GM23338 (cell line): ENCODE results near the gene PLCG2. TPM values are rescaled to one million over a fixed set of nuclear protein-coding genes. Genes with fewer than 3 reads are reported as not detected.

Experiments used
- ATAC-seq: fragments of 200-7000 bp; cut with Tn5 transposase; 3 replicates; pipeline ENCODE4 v1.9.1; 2020
- DNase-seq: peaks from one replicate; pipeline ENCODE4 v3.0.0-alpha.2; 2015; ENCODE audit warnings: low spot score
- H2AFZ ChIP-seq: fragments of 200-600 bp; sonication (generic); 2 replicates; pipeline ENCODE4 v1.8.0; 2016; ENCODE audit warnings: antibody characterized with exemption, mild to moderate bottlenecking, moderate library complexity
- H3F3A ChIP-seq: fragments of 200-600 bp; sonication (generic); replicated peaks from 2 replicates; pipeline ENCODE4 v1.8.0; 2017; ENCODE audit warnings: antibody characterized with exemption, mixed run types, low read depth
- H3K27ac ChIP-seq: fragments of 200-600 bp; sonication (generic); 2 replicates; pipeline ENCODE4 v1.6.1; 2016; ENCODE audit warnings: low read depth
- H3K27me3 ChIP-seq: fragments of 200-600 bp; sonication (generic); 2 replicates; pipeline ENCODE4 v1.8.0; 2016; ENCODE audit warnings: mild to moderate bottlenecking, mixed run types, moderate library complexity; ENCODE audit not compliant: insufficient read depth
- H3K36me3 ChIP-seq: fragments of 200-600 bp; sonication (generic); 2 replicates; pipeline ENCODE4 v1.8.0; 2016; ENCODE audit warnings: mild to moderate bottlenecking; ENCODE audit not compliant: insufficient read depth
- H3K4me1 ChIP-seq: fragments of 200-600 bp; sonication (generic); 2 replicates; pipeline ENCODE4 v1.8.0; 2016; ENCODE audit warnings: mild to moderate bottlenecking, moderate library complexity; ENCODE audit not compliant: insufficient read depth
- H3K4me2 ChIP-seq: fragments of 200-600 bp; sonication (generic); 2 replicates; pipeline ENCODE4 v1.7.1; 2017; ENCODE audit warnings: mixed run types
- H3K4me3 ChIP-seq: fragments of 200-600 bp; sonication (generic); 2 replicates; pipeline ENCODE4 v1.6.1; 2016; ENCODE audit warnings: mixed run types
- H3K79me2 ChIP-seq: fragments of 200-600 bp; sonication (generic); replicated peaks from 2 replicates; pipeline ENCODE4 v1.8.0; 2017; ENCODE audit warnings: mild to moderate bottlenecking; ENCODE audit not compliant: insufficient read depth
- H3K9me2 ChIP-seq: fragments of 200-600 bp; sonication (generic); 2 replicates; pipeline ENCODE4 v1.8.0; 2017; ENCODE audit not compliant: insufficient read depth
- H4K20me1 ChIP-seq: fragments of 200-600 bp; sonication (generic); replicated peaks from 2 replicates; pipeline ENCODE4 v1.8.0; 2017; ENCODE audit warnings: mild to moderate bottlenecking; ENCODE audit not compliant: insufficient read depth
- H3K27ac Mint-ChIP-seq: 2 replicates; pipeline ENCODE4 v1.8.0; 2020; ENCODE audit warnings: inconsistent platforms, mild to moderate bottlenecking, moderate library complexity, mixed read lengths
- H3K27me3 Mint-ChIP-seq: 3 replicates; pipeline ENCODE4 v1.8.0; 2022; ENCODE audit warnings: low read depth, mild to moderate bottlenecking, moderate library complexity, mixed read lengths, inconsistent platforms; ENCODE audit not compliant: insufficient read depth, poor library complexity
- H3K36me3 Mint-ChIP-seq: 3 replicates; pipeline ENCODE4 v1.8.0; 2021; ENCODE audit warnings: low read depth, mild to moderate bottlenecking, inconsistent platforms, moderate library complexity, mixed read lengths
- H3K4me1 Mint-ChIP-seq: 3 replicates; pipeline ENCODE4 v1.8.0; 2020; ENCODE audit warnings: mild to moderate bottlenecking, inconsistent platforms, mixed read lengths
- H3K4me3 Mint-ChIP-seq: 3 replicates; pipeline ENCODE4 v1.8.0; 2021; ENCODE audit warnings: moderate library complexity, mild to moderate bottlenecking, inconsistent platforms, mixed read lengths
- H3K9me3 Mint-ChIP-seq: 3 replicates; pipeline ENCODE4 v1.8.0; 2020; ENCODE audit warnings: moderate library complexity, mild to moderate bottlenecking, inconsistent platforms, mixed read lengths
- CREB1 ChIP-seq: fragments of 250-450 bp; sonication (Bioruptor Pico); IDR thresholded peaks from 2 replicates; pipeline ENCODE4 v1.5.0; 2020; ENCODE audit warnings: low read depth, mild to moderate bottlenecking, moderate library complexity
- EZH2 ChIP-seq: fragments of 200-600 bp; sonication (generic); IDR thresholded peaks from one replicate; pipeline ENCODE4 v1.8.0; 2017; ENCODE audit warnings: antibody characterized with exemption, mild to moderate bottlenecking, low read depth; ENCODE audit not compliant: unreplicated experiment
- EZH2phosphoT487 ChIP-seq: fragments of 200-600 bp; sonication (generic); IDR thresholded peaks from one replicate; pipeline ENCODE4 v1.8.1; 2018; ENCODE audit warnings: antibody characterized with exemption; ENCODE audit not compliant: unreplicated experiment
- JUNB ChIP-seq: IDR thresholded peaks from one replicate; pipeline ENCODE4 v1.6.1; 2016; ENCODE audit warnings: antibody characterized with exemption; ENCODE audit not compliant: unreplicated experiment
- NANOG ChIP-seq: IDR thresholded peaks from 2 replicates; pipeline ENCODE4 v1.6.1; 2016; ENCODE audit warnings: antibody characterized with exemption, borderline replicate concordance
- POLR2AphosphoS5 ChIP-seq: IDR thresholded peaks from 2 replicates; pipeline ENCODE4 v1.6.1; 2016; ENCODE audit warnings: antibody characterized with exemption, low read depth
- STAT1 ChIP-seq: IDR thresholded peaks from one replicate; pipeline ENCODE4 v1.6.1; 2016; ENCODE audit warnings: antibody characterized with exemption; ENCODE audit not compliant: unreplicated experiment
- ZNF114 ChIP-seq: fragments of 250-450 bp; sonication (Bioruptor Pico); IDR thresholded peaks from 2 replicates; pipeline ENCODE4 v1.5.0; 2020; ENCODE audit warnings: mild to moderate bottlenecking, moderate library complexity
- ZNF331 ChIP-seq: fragments of 250-450 bp; sonication (Bioruptor Pico); IDR thresholded peaks from 2 replicates; pipeline ENCODE4 v1.5.0; 2020; ENCODE audit warnings: low read depth, mild to moderate bottlenecking, moderate library complexity
- polyA plus RNA-seq: library from polyadenylated mRNA; unstranded; fragments of >200 nt; fragmentation: Nextera tagmentation; extraction: Ambion mirVana; gene quantifications from 2 replicates; pipeline ENCODE4 v1.2.1, GENCODE V29; 2016
- total RNA-seq: library from RNA; depleted of rRNA; stranded (reverse); fragments of >200 nt; shearing (Covaris generic); gene quantifications from 2 replicates; pipeline ENCODE4 v1.2.3, GENCODE V29; 2014
- TF ChIP-seq, protein P1 (sequence below), 2 experiments: fragments of 200-600 bp in 1 of 2; sonication (generic) in 1 of 2; conservative IDR thresholded peaks; 2 replicates each; pipeline versions ENCODE4 v1.5.1 to v1.6.1; 2016 to 2017; ENCODE audit warnings: antibody characterized with exemption in 2 of 2, low read depth in 2 of 2, mild to moderate bottlenecking in 2 of 2, moderate library complexity in 1 of 2
- TF ChIP-seq, protein P2 (sequence below): IDR thresholded peaks from one replicate; pipeline ENCODE4 v1.6.1; 2018; ENCODE audit warnings: antibody characterized with exemption; ENCODE audit not compliant: unreplicated experiment
- TF ChIP-seq, protein P3 (sequence below): IDR thresholded peaks from 2 replicates; pipeline ENCODE4 v1.6.1; 2016; ENCODE audit warnings: antibody characterized with exemption

Gene PLCG2
- total and polyA plus RNA-seq, 2 experiments from 2014 or later, result 2.4 to 5.9 TPM

DNA sequence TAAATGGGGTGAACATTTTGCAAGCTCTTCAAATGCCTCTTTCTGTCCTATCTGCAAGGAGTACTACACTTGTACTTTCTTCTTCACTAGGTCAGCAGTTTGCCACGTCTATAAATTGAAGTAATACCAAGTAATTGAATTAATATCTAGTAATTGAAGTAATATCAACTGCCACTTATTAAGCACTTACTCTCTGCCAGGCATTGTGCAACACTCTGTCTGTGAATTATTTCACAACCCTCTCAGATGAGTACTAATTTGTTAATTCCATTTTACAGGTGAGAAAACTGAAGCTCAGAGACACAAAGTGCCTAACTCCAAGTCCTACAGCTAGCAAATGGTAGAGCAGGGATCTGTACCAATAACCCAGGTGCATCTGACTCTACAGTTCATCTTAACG is 228.1 kb downstream of the PLCG2 start:
- Histone ChIP-seq H3K9me2 (no peaks in the 10 kb centered on the region), H4K20me1 (no peaks in the 10 kb centered on the region), H3K79me2 (no peaks in the 10 kb centered on the region), H3K27me3 (no peaks in the 10 kb centered on the region), H2AFZ (no peak overlapping the region), H3K36me3 (no peaks in the 10 kb centered on the region; the same call in 1 of the 2 replicates), H3K27ac (no peak overlapping the region), H3F3A (no peaks in the 10 kb centered on the region), H3K4me3 (no peak overlapping the region), H3K4me2 (no peak overlapping the region), H3K4me1 (0 out of 2 replicates have a peak, but pooled peaks cover 5% of the 10 kb centered on the region)
- DNase-seq, result no peak
- Mint-ChIP-seq H3K4me3 (no peak overlapping the region), H3K36me3 (peaks cover 32% of the 10 kb centered on the region), H3K27me3 (no peaks in the 10 kb centered on the region), H3K9me3 (peaks cover 44% of the 10 kb centered on the region), H3K27ac (no peak overlapping the region), H3K4me1 (peaks cover 6% of the 10 kb centered on the region; the same call in 2 of the 3 replicates)
- no peak for ATAC-seq
- TF ChIP-seq STAT1 (no peak), EZH2phosphoT487 (no peak)

DNA sequence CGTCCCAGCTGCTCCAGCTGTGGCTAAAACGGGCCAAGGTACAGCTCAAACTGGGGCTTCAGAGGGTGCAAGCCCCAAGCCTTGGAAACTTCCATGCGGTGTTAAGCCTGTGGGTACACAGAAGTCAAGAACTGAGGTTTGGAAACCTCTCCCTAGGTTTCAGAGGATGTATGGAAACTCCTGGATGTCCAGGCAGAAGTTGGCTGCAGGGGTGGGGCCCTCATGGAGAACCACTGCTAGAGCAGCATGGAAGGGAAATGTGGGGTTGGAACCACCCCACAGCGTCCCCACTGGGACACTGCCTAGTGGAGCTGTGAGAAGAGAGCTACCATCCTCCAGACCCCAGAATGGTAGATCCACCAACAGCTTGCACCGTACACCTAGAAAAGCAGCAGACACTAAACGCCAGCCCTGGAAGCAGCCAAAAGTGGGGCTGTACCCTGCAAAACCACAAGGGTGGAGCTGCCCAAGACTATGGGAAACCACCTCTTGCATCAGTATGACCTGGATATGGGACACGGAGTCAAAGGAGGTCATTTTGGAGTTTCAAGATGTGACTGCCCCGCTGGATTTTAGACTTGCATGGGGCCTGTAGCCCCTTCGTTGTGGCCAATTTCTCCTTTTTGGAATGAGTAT is 230.0 kb downstream of the PLCG2 start:
- Histone ChIP-seq H3F3A (no peaks in the 10 kb centered on the region), H3K4me1 (0 out of 2 replicates have a peak, but pooled peaks cover 5% of the 10 kb centered on the region), H3K4me3 (no peak overlapping the region), H3K36me3 (no peaks in the 10 kb centered on the region; the same call in 1 of the 2 replicates), H2AFZ (no peak overlapping the region), H3K79me2 (no peaks in the 10 kb centered on the region), H3K4me2 (no peak overlapping the region), H3K9me2 (no peaks in the 10 kb centered on the region), H4K20me1 (no peaks in the 10 kb centered on the region), H3K27me3 (no peaks in the 10 kb centered on the region), H3K27ac (no peak overlapping the region)
- peaks cover 6% of the 10 kb centered on the region; the same call in 2 of the 3 replicates for H3K4me1 Mint-ChIP-seq
- ATAC-seq (no peak), DNase-seq (no peak)
- no peak overlapping the region for H3K27ac Mint-ChIP-seq
- peaks cover 44% of the 10 kb centered on the region for H3K9me3 Mint-ChIP-seq
- H3K27me3 Mint-ChIP-seq, result no peaks in the 10 kb centered on the region
- no peak overlapping the region for H3K4me3 Mint-ChIP-seq
- peaks cover 32% of the 10 kb centered on the region for H3K36me3 Mint-ChIP-seq
- TF ChIP-seq EZH2 (no peak), JUNB (no peak), POLR2AphosphoS5 (no peak), ZNF331 (CRISPR knock-in tag) (no peak), ZNF114 (CRISPR knock-in tag) (no peak), STAT1 (no peak), EZH2phosphoT487 (no peak), NANOG (no peak), CREB1 (CRISPR knock-in tag) (no peak)
- TF ChIP-seq, protein P1, sequence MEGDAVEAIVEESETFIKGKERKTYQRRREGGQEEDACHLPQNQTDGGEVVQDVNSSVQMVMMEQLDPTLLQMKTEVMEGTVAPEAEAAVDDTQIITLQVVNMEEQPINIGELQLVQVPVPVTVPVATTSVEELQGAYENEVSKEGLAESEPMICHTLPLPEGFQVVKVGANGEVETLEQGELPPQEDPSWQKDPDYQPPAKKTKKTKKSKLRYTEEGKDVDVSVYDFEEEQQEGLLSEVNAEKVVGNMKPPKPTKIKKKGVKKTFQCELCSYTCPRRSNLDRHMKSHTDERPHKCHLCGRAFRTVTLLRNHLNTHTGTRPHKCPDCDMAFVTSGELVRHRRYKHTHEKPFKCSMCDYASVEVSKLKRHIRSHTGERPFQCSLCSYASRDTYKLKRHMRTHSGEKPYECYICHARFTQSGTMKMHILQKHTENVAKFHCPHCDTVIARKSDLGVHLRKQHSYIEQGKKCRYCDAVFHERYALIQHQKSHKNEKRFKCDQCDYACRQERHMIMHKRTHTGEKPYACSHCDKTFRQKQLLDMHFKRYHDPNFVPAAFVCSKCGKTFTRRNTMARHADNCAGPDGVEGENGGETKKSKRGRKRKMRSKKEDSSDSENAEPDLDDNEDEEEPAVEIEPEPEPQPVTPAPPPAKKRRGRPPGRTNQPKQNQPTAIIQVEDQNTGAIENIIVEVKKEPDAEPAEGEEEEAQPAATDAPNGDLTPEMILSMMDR (conservative IDR thresholded peaks at IDR 0.05; ENCODE audit: low read depth in 2 of 2), result no peak
- TF ChIP-seq, protein P2, sequence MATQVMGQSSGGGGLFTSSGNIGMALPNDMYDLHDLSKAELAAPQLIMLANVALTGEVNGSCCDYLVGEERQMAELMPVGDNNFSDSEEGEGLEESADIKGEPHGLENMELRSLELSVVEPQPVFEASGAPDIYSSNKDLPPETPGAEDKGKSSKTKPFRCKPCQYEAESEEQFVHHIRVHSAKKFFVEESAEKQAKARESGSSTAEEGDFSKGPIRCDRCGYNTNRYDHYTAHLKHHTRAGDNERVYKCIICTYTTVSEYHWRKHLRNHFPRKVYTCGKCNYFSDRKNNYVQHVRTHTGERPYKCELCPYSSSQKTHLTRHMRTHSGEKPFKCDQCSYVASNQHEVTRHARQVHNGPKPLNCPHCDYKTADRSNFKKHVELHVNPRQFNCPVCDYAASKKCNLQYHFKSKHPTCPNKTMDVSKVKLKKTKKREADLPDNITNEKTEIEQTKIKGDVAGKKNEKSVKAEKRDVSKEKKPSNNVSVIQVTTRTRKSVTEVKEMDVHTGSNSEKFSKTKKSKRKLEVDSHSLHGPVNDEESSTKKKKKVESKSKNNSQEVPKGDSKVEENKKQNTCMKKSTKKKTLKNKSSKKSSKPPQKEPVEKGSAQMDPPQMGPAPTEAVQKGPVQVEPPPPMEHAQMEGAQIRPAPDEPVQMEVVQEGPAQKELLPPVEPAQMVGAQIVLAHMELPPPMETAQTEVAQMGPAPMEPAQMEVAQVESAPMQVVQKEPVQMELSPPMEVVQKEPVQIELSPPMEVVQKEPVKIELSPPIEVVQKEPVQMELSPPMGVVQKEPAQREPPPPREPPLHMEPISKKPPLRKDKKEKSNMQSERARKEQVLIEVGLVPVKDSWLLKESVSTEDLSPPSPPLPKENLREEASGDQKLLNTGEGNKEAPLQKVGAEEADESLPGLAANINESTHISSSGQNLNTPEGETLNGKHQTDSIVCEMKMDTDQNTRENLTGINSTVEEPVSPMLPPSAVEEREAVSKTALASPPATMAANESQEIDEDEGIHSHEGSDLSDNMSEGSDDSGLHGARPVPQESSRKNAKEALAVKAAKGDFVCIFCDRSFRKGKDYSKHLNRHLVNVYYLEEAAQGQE, result no peak
- TF ChIP-seq, protein P3, sequence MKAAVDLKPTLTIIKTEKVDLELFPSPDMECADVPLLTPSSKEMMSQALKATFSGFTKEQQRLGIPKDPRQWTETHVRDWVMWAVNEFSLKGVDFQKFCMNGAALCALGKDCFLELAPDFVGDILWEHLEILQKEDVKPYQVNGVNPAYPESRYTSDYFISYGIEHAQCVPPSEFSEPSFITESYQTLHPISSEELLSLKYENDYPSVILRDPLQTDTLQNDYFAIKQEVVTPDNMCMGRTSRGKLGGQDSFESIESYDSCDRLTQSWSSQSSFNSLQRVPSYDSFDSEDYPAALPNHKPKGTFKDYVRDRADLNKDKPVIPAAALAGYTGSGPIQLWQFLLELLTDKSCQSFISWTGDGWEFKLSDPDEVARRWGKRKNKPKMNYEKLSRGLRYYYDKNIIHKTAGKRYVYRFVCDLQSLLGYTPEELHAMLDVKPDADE, result no peak
